M059J (cell line): ENCODE measurements around the gene NFE2L2. TPM values are rescaled to one million over a fixed set of nuclear protein-coding genes. Genes with fewer than 3 reads are reported as not detected.
"Not testable (repeated sequence)": the region's sequence is repeated elsewhere in the genome, so short reads cannot be mapped to it uniquely, and the experiment has no call there.

Experiments used
- DNase-seq: peaks from one replicate; pipeline ENCODE4 v3.0.0-alpha.2; 2012; ENCODE audit warnings: low read depth
- total RNA-seq: library from RNA; depleted of rRNA; stranded (reverse); fragments of >200 nt; shearing (Covaris generic); gene quantifications from 2 replicates; pipeline ENCODE4 v1.2.3, GENCODE V29; 2014; rRNA removed

Gene NFE2L2
- total RNA-seq = 66.0 and 68.6 TPM in 2 replicates

GRCh38 chr2:177264693-177265587 lies at the start of gene NFE2L2:
NFE2L2 (minus strand) TSS chr2:177264727; CDS start chr2:177264576, 151 bp downstream.
- peak; percentile 81 for DNase-seq

- DNase-seq = peak; percentile 46
Measured at GRCh38 chr2:177314194-177314593, 49.7 kb upstream of the NFE2L2 start.

DNA sequence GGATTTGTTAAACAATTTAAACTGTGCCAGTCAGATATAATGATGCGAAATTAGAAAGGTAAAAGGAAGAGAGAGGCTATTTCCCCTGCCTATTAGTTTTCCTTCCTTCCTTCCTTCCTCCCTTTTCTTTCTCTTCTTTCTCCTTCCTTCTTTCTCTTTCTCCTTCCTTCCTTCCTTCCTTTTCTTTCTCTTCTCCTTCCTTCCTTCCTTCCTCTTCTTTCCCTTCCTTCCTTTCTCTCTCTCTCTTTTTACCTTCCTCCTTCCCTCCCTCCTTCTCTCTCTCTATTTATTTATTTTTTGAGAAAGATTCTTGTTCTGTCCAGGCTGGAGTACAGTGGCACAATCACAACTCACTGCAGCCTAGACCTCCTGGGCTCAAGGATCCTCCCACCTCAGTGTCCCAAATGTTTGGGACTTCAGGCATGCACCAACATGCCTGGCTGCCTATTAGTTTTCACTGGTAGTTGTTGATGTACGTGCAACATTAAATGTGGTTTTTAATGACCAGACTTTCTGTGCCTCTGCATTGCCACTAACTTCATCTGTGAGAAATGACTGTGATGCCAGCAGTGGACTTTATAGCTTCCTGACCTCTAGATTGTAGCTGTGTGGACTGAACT lies 48.7 kb upstream of the NFE2L2 start:
- no peak for DNase-seq

GRCh38 chr2:177312562-177312961 lies 48.0 kb upstream of the NFE2L2 start:
- no peak for DNase-seq

DNA sequence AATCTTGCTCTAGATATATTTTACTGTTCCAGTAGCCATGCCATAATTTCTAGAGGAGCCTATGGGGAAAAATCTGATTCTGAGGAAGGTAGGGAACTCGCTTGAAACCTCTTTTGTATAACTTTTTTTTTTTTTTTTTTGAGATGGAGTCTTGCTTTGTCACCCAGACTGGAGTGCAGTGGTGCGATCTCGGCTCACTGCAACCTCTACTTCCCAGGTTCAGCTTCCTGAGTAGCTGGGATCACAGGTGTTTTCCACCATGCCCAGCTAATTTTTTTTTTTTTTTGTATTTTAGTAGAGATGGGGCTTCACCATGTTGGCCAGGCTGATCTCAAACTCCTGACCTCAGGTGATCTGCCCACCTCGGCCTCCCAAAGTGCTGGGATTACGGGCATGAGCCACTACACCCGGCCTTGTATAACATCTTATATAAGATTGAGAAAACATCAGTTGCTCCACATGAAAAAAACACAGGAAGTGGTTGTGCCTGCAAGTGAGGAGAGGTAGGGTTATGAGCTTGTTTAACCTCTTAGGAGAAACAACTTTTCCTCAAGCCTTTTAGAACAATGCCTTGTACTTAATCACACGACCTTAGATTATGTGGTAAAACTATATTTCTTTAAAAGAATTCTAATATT lies 45.3 kb upstream of the NFE2L2 start:
- DNase-seq = not testable (repeated sequence)

DNA sequence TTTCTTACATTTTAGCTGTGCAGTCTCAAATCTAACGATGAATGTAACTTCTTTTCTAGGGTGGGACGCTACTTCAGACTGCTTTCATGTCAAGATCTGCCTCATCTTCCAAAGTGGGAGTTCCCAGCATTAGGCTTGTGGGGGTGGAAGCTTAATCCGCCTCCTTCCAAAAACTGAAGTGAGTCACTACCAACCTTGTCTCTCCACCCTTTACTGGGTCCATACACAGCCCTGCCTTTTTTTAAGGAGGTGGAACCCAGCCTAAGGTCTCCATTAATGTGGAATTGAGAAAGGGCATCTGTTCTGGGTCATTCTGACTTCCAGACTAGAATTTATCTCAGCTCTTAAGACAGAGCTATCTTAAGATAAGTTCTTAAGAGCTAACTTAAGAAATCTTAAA lies 42.0 kb upstream of the NFE2L2 start:
- DNase-seq = no peak

DNA sequence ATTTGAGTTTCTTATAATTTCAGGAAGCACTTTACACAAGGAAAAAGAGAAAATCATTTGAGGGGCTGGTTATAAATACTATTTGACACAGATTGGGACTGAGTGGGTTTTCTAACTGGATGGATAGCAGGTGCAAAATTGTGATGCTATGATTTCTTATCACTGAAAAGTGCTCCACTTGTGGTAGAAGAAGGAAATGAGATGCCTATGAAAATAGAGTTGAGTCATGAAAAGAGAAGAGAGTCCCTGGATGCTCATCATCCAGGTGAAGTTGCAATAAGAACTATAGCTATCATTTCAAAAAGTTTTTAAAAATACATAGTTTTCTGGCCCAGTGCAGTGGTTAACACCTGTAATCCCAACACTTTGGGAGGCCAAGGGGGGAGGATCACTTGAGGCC lies 39.4 kb upstream of the NFE2L2 start:
- DNase-seq = no peak

DNA sequence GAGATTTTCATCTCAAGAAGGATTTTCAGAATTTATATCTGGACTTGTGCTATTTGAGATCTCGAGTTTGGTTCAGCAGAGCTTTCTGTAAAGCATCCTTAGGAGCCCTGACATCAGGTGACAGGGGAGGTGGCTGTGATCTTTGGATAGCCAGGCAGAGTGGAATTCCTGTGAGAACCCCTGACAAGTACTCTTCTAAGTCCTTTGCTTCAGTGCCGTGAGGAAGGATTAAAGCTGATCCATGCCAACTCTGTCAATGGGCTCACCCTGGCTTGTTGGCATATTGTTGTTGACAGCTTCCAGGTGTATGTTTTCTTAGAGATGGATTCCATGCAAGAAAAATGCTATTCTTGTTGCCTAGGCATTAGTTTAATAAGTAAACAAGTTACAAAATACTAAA lies 38.0 kb upstream of the NFE2L2 start:
- no peak for DNase-seq

DNA sequence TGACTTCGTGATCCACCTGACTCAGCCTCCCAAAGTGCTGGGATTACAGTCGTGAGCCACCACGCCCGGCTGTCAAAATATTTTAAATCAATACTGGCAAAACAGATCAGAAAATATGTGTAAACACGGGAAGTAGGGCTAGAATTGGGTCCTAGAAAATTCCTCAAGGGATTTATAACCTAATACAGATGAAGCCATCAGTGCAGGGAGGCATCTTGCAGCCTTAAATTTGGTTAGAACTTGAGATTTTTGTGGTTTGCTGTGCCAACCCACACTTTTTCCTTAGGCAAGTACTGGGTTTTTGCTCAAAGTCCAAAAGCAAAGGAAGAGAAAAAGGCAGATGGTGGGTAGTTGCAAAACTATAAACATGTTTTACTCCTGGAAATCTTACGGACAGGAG lies 33.7 kb upstream of the NFE2L2 start:
- peak; percentile 79 for DNase-seq

- DNase-seq = no peak
Measured at GRCh38 chr2:177296040-177296439, 31.5 kb upstream of the NFE2L2 start.

- no peak for DNase-seq
Measured at GRCh38 chr2:177295484-177295883, 31.0 kb upstream of the NFE2L2 start.

DNA sequence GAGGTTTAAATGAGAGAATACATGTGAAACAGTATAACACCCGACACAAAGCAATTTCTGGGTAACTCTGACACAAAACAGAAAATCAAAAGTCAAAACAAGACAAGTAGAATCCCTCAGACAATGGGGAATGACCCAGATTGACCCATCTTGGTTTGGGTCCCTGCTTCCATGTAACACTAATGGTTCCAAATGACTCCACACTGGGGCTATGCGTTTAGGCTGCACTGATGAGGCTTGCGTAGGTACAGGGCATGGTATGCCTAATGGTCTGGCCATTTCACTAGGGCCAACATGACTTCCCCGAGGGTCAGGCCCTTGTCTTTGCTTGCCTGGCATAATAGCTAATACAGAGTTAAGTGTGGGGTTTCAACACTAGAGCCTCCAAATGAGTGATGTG lies 27.2 kb upstream of the NFE2L2 start:
- no peak for DNase-seq

- no peak for DNase-seq
Measured at GRCh38 chr2:177289824-177290628, 25.5 kb upstream of the NFE2L2 start.

GRCh38 chr2:177287814-177288213 lies 23.3 kb upstream of the NFE2L2 start:
- DNase-seq = no peak

DNA sequence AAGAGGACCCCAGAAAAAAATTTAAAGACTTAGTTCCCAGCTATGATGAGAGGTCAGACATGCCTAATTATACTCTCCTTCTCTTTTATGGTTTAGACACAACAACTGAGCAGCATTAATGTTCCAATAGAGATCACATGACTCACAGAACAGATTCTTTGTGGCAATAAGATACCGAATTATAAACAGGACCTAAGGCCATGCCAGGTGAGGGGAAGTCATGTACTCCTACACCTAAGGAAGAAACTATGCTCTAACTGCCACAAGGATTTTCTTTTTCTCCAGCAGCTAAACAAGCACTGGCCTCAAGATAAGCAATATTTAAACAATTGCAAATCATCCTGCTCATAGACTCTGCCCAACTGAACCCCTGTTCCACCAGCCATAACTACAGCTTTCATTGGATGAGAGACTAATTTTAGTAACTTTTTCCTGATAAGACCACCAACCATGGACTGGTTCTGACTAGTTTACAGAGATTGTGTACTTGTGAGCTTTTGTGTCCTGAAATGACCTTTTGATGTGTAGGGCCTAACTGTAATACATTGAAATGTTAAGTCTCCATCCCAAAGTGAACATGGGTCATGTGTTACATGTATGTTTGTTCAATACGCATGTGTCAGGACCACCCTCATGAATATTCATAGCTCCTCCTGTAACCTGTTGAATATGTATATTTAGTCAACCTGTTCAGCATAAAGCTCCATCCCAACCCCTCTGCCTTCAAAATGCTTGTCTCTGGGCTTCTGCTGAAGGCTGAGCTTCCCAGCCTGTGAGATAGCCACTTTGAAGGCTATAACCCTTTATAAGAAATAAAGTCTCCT lies 21.6 kb upstream of the NFE2L2 start:
- no peak for DNase-seq

GRCh38 chr2:177284531-177284930 lies 20.0 kb upstream of the NFE2L2 start:
- no peak for DNase-seq

- no peak for DNase-seq
Measured at GRCh38 chr2:177283906-177284305, 19.4 kb upstream of the NFE2L2 start.

DNA sequence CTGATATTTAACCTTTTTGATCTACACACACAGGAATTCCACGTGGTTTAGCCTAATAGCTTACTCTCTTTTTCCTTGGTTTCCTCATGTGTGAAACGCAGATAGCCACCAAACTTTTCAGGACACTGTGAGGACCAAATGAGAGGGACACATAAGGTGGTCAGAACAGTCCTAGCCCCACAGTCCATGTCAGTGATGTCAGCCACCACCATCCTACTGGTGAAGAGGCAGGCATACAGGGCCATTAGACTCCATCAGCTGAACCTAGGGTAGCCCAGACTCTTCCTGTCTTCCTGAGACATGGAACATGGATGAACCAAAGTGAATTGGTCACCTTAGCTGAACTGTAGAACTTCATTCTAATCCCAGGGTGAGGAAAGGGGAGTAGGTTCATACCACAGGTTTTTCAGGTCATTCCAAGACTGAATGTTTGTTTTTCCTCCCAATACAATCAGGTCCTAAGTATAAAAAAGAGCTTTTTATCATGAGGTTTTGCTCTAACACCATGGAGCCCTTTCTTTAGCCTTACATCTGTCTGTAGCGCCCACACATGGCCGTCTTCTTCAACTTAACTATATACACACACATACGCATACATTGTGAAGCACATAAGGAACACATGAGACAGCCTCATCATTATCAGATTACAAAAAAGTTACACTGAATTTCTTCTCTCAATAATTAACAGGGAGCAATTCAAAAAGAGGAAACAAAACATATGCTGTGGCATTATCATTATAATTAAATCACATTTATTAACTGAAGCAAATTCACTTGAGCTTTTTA lies 18.5 kb upstream of the NFE2L2 start:
- DNase-seq = no peak

DNA sequence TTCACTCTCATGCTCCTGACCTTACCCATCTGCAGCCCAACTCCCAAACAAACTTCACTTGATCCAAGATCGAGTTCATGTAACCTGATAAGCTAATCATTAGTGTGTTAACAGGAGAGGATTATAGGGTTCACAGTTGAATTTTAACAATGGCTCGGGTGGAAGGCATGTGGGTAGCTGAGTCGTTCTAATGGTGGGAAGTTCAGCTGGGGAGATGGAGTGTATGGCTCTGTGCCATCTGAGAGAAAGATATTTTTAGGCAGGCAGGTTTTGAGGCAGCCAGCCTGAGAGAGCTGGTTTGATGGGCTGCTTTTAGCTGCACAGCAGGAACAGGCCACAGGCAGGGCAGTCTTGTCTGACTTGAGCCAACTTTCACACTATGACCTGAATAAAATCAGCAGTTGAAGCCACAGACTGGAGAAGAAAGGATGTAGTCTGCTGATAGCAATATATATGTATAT lies 17.7 kb upstream of the NFE2L2 start:
- DNase-seq = no peak
